ENCODE results near the gene SLC16A6. TPM values are rescaled to one million over a fixed set of nuclear protein-coding genes. Genes with fewer than 3 reads are reported as not detected.
"Not testable (repeated sequence)": the region's sequence is repeated elsewhere in the genome, so short reads cannot be mapped to it uniquely, and the experiment has no call there.

SLC16A6 gene
- total and polyA plus RNA-seq, 2 experiments from 2014 or later, result 0.15 TPM; not detected in 1

DNA sequence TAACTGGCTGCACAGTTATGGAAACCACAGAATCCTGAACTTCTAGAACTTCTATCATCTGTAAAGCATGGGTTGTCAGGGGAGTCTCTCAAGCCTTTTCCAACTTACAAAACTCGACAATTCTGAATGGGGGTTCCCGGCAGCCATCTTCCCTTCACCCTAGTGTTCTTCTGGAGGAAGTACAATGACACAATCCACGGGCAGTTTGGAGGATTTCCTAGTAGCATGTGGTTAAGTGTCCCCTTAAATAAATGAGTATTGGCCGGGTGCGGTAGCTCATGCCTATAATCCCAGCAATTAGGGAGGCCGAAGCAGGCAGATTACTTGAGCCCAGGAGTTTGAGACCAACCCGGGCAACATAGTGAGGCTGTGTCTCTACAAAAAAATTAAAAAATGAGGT is 2.1 kb downstream of the SLC16A6 start:
- no peak for DNase-seq (ENCODE audit: low read depth in 1 of 2, low spot score in 1 of 2)
- Histone ChIP-seq H3K4me1 (ENCODE audit: low read depth) (no peaks in the 10 kb centered on the region), H3K9me3 (ENCODE audit: low read depth) (no peaks in the 10 kb centered on the region), H3K4me3 (no peak overlapping the region), H3K27ac (no peak overlapping the region), H3K36me3 (no peaks in the 10 kb centered on the region), H3K27me3 (peaks cover 47% of the 10 kb centered on the region)
- TF ChIP-seq, protein P1, sequence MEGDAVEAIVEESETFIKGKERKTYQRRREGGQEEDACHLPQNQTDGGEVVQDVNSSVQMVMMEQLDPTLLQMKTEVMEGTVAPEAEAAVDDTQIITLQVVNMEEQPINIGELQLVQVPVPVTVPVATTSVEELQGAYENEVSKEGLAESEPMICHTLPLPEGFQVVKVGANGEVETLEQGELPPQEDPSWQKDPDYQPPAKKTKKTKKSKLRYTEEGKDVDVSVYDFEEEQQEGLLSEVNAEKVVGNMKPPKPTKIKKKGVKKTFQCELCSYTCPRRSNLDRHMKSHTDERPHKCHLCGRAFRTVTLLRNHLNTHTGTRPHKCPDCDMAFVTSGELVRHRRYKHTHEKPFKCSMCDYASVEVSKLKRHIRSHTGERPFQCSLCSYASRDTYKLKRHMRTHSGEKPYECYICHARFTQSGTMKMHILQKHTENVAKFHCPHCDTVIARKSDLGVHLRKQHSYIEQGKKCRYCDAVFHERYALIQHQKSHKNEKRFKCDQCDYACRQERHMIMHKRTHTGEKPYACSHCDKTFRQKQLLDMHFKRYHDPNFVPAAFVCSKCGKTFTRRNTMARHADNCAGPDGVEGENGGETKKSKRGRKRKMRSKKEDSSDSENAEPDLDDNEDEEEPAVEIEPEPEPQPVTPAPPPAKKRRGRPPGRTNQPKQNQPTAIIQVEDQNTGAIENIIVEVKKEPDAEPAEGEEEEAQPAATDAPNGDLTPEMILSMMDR (IDR thresholded peaks at IDR 0.05; ENCODE audit: low read depth, low read length), result no peak

DNA sequence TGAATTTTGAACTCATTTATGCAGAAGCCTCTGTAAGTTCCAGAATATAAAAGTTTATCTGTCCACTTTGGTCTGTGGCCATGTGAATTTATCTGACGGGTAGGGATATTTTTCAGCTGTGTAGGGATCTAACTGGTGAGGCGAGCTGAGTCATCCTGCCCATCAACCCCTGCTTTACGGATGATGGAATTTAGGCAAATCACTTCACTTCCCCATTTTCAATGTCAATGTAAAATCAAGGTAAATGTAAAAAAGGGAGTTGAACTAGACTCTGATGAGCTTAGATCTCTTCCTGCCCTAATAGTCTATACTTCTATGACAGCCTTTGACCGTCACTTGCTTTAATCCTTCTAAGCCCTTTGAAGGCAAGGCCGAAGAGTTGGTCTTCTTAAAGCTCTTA is 2.6 kb downstream of the SLC16A6 start:
- Histone ChIP-seq H3K36me3 (no peaks in the 10 kb centered on the region), H3K27ac (no peak overlapping the region), H3K4me1 (ENCODE audit: low read depth) (no peaks in the 10 kb centered on the region), H3K4me3 (no peak overlapping the region), H3K27me3 (peaks cover 42% of the 10 kb centered on the region), H3K9me3 (ENCODE audit: low read depth) (no peaks in the 10 kb centered on the region)
- peak in 1 of 2 donors; percentile 47 for DNase-seq (ENCODE audit: low read depth in 1 of 2, low spot score in 1 of 2)
- TF ChIP-seq, protein P1 (IDR thresholded peaks at IDR 0.05; ENCODE audit: low read depth, low read length), result no peak

DNA sequence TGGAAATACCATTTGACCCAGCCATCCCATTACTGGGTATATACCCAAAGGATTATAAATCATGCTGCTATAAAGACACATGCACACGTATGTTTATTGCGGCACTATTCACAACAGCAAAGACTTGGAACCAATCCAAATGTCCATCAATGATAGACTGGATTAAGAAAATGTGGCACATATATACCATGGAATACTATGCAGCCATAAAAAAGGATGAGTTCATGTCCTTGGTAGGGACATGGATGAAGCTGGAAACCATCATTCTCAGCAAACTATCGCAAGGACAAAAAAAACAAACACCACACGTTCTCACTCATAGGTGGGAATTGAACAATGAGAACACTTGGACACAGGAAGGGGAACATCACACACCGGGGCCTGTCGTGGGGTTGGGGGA is 9.0 kb downstream of the SLC16A6 start:
- H3K4me3 ChIP-seq; H3K9me3 ChIP-seq (ENCODE audit: low read depth); H3K27me3 ChIP-seq; H3K27ac ChIP-seq; H3K4me1 ChIP-seq (ENCODE audit: low read depth); DNase-seq (ENCODE audit: low read depth in 1 of 2, low spot score in 1 of 2); H3K36me3 ChIP-seq: not testable (repeated sequence)

DNA sequence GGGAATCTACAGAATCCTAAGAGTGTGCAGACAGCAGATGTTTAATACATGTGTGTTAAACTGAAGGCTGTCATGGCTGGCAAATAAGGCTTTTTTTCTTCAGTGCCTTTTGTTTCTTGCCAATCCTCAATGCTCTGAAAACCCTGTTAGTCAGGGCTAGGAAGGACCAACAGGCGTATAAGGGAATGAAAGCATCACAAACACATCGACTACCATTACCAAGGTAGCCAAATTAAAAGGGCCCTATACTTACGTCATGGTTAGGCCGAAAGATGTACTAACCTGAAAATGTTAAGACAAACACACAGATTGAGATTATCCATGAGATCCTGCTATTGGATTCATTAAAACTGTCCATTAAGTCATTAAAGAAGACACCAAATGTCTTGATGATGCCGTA is 13.1 kb downstream of the SLC16A6 start:
- TF ChIP-seq, protein P1 (IDR thresholded peaks at IDR 0.05; ENCODE audit: low read depth, low read length), result no peak
- H3K27me3 ChIP-seq, result no peaks in the 10 kb centered on the region
- H3K4me1 ChIP-seq (ENCODE audit: low read depth), result no peaks in the 10 kb centered on the region
- H3K9me3 ChIP-seq (ENCODE audit: low read depth), result no peaks in the 10 kb centered on the region
- no peak overlapping the region for H3K4me3 ChIP-seq
- H3K27ac ChIP-seq, result no peak overlapping the region
- no peaks in the 10 kb centered on the region for H3K36me3 ChIP-seq
- no peak for DNase-seq (ENCODE audit: low read depth in 1 of 2, low spot score in 1 of 2)

DNA sequence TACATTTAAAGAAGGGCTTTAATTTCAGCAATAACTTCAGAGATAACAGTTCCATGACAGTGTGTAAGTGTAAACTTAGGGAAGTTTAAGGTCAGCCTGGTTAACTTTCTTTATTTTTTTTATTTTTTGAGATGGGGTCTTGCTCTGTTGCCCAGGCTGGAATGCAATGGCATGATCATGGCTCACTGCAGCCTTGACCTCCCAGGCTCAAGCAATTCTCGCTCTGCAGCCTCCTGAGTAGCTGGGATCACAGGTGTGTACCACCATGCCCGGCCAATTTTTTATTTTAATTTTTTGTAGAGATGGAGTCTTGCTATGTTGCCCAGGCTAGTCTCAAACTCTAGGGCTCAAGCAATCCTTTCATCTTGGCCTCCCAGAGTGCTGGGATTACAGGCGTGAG is 14.6 kb downstream of the SLC16A6 start:
- H3K9me3 ChIP-seq (ENCODE audit: low read depth); H3K36me3 ChIP-seq; DNase-seq (ENCODE audit: low read depth in 1 of 2, low spot score in 1 of 2); H3K4me1 ChIP-seq (ENCODE audit: low read depth); H3K4me3 ChIP-seq; H3K27me3 ChIP-seq; H3K27ac ChIP-seq: not testable (repeated sequence)

DNA sequence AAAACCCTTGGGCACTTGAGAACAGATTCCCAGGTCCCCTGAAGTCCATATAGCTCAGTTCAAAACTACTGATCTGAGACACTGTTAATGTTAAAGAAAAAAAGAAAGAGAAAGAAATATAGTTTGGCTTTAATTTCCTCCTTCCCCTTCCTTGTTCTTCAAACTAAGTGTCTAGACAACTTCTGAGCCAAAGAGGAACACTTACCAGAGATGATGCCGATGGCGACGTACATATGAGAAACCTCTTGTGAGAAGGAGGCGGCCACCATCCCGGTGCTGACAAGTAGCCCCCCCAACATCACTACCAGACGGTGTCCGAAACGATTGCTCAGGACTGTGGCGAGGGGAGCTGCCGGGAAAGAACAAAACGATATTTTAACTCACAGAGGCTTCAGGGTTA is 17.2 kb downstream of the SLC16A6 start:
- DNase-seq (ENCODE audit: low read depth in 1 of 2, low spot score in 1 of 2), result no peak
- no peaks in the 10 kb centered on the region for H3K4me1 ChIP-seq (ENCODE audit: low read depth)
- H3K27me3 ChIP-seq, result no peaks in the 10 kb centered on the region
- no peak overlapping the region for H3K4me3 ChIP-seq
- H3K27ac ChIP-seq, result no peak overlapping the region
- H3K36me3 ChIP-seq, result no peaks in the 10 kb centered on the region
- no peaks in the 10 kb centered on the region for H3K9me3 ChIP-seq (ENCODE audit: low read depth)
- TF ChIP-seq, protein P1 (IDR thresholded peaks at IDR 0.05; ENCODE audit: low read depth, low read length), result no peak

DNA sequence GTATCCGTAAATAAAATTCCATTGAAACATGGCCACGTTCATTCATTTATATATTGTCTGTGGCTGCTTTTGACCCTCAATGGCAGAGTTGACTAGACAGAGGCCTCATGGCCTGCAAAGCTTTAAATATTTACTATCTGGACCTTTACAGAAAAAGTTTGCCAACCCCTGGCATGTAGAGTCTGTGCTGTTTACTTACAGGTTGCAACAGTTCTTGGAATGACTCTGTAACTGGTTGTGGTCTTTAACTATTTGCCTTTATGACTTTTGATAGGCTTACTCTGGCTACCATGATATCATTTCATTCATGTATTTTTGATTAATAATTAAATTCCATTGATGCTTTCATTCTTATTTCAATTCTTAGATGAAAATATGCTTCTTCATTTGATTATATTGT is 25.1 kb downstream of the SLC16A6 start:
- not testable (repeated sequence) for H3K9me3 ChIP-seq (ENCODE audit: low read depth); H3K27me3 ChIP-seq; H3K4me1 ChIP-seq (ENCODE audit: low read depth); DNase-seq (ENCODE audit: low read depth in 1 of 2, low spot score in 1 of 2); H3K36me3 ChIP-seq; H3K4me3 ChIP-seq; H3K27ac ChIP-seq

Data from cardiac muscle cell (in vitro differentiated cells and primary cell).